NK-92 (cell line): Measurements from ENCODE around the gene MAD1L1.

Source experiments
- DNase-seq: peaks from one replicate; lab custom pipeline; 2025; ENCODE audit not compliant: unreplicated experiment; lab: John Stamatoyannopoulos, UW

The MAD1L1 gene

DNA sequence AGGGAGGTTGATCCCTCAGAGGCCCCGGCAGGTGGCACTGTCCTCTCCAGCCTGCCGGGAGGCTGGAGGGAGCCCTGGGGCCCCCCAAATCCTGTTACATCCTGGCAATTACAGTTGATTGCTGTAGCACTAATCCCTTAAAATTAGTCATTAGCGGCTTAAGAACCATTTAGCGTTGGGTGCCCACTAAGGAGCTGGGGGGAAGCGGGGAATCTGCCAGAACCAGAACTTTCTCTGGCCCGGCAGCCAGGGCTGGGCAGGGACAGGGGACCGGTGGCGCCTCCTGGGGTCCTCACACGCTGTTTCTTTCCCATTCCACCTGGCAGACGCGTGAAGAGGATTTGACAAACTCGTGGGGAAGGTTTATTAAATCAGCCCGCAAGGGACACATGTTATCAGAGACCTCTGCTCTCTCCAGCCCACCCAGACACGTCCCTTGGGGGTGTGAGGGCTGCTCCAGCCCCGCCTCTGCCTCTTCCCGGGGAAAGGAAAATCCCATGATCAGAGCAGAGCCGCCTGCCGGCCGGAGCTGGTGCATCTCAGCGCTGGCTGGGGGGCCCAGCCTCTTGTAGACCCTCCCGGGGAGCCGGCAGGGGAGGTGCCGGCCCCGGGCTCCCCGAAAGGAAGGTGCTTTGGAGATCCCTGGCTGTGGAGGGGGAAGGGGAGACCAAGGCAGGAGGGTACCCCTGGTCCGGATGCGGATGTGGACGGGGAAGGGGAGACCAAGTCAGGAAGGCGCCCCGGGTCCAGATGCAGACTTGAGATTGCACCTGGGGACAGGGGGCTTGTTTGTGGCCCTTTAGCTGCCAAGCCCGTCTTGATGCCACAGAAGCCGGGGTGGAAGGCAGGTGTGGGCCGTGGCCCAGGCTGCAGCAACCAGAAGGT lies 420.0 kb downstream of the MAD1L1 start:
- no peak for DNase-seq

DNA sequence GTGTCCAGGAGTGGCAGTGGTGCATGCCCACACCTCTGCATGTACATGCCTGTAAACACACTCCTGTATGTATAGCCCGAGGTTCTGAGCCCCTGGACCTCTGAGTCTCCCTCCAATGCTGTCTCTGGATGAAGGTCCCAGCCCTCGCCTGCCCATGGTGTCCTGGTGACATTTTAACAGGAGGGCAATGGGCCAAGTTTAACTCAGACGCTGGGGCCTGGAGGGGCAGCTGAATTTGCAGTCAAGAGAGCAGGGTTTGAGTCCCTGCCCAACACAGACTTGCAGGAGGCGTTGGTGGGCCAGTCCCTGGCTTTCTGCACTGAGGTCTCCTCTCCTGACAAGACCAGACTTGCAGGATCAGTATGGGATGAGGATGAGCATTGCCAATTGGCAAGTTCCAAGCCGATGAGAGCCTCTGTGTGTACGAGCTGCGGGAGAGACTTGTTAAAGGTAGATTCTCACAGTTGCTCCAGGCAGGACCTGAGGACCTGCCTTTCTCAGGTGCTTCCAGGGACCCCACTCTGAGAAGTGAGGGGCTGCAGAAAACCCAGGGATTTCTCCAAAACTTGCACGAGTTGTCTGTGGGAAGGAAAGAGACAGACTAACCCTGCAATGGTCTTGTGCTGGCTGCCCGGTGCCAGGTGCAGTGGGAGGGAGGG lies 420.8 kb downstream of the MAD1L1 start:
- no peak for DNase-seq

DNA sequence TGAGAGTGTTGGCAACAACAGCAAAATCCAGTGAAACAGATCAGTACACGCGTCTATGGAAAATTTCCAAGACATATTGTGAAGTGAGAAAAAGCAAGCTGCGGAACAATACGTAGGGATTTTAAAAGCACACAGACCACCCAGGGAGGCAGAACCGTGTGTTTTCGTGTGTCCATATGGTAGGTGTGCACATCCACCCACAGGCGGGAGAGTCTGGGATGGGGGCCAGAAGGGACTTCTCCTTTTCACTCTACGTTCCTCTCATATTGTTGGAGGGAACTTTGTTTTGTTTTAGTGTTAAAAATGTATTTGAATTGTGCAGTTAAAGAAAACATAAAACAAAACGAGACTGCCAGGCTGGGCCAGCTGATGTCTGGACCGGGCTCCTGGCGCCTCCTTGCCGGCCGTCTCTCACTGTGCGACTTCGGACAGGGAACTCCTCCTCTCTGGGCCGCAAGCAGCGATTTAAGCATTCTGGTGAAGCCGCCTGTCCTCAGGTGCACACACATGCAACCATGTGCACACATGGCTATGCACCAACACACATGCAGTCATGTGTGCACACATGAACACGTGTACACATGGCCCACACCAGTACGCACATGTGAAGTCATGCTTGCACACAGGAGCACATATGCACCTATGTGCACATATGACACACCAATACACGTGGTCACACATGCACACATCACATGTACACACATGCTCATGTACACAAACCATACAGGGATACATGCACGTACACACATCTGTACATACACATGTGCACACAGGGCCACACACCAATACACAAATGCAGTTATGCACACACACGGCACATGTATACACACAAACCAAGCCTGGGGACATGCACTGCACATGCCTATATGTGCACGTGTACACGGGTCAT lies 421.5 kb downstream of the MAD1L1 start:
- no peak for DNase-seq

DNA sequence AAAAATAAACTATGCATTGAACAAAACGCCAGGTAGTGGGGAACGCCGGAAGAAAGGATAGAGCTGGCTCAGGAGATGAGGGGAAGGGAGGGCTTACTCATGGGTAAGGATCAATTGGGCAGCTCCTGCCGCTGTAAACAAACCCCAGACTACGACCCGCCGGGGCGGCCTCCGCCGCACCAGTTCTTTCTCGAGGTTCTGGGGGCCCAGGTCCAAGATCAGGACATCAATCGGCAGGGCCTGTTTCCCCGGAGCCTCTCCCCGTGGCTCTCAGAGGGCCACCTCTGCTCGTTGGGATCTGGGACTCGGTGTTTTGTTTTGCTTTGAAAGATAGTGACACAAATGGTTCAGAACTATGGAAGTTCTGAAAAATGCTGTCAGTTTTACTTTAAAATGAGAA lies 422.2 kb downstream of the MAD1L1 start:
- DNase-seq = no peak

DNA sequence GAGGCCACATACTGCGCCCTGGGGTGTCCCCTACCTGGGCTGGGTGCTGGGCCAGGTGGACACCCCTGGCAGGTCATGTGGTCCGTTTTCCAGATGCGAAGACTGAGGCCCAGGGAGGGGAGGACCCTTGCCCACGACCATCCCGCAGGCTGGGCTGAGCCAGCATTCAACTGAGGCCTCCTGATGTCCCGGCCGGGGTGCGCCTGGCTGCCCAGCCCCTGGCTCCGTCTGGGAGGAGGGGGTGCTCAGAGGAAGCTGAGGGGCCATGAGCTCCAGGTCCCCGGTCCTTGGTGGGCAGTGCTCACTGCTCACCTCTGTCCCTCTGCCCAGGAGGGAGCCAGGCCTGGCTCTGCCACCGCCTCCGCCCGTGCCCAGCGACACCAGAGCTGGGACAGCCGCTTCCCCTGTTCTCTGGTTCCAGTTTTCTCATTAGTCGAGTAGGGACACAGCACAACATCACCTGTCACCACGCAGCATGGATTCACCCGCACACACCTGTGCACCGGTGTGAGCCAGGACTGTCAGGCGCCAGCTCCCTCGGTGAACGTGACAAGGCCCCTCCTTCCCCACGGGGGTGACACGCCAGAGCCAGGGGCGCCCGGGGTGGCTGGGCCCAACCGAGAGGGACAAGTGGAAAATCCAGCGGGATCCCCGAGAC lies 423.0 kb downstream of the MAD1L1 start:
- DNase-seq = no peak

DNA sequence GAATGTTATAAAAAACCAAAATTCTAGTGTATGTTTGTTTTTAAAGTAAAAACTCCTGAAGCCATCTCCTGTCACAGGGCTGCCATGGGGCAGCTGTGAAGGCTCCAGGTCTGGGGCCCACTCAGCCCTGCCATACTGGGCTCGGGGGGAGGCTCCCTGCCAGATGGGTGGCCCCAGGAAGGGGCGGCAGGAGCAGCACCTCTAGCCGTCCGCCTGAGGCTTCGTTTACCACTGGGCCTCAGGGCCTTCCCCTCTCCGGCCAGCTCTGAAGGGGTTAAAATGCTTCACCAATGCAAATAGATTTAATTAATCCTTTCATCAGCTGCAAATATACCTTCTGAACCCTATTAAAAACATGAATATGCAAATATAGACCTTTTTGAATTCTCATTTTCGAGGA lies 423.7 kb downstream of the MAD1L1 start:
- DNase-seq = no peak

DNA sequence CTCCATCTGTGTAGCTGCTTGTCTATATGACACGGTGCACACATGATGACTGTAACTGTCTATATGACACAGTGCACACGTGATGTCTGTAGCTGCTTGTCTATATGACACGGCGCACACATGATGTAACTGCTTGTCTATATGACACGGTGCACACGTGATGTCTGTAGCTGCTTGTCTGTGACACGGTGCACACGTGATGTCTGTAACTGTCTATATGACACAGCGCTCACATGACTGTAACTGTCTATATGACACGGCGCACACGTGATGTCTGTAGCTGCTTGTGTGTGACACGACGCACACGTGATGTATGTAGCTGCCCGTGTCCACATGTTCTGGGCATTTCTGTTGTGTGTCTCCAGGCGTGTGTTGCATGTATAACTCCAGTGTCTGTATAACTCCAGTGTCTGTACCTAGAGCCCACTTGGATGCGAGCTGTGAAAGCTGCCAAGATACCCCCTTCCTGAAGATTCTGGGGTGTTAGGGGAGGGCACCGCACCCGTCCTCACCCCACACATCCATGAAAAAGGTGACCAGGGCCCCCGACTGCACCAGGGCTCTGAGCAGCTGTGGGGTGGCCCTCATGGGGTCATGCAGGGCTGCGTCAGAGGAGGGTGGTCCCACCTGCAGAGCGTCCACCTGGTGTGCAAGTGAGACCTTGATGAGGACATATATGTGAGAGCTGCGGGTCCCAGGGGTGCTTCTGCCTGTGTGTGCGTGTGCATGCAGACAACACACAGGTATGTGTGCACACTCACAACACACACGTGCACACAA lies 424.7 kb downstream of the MAD1L1 start:
- no peak for DNase-seq

DNA sequence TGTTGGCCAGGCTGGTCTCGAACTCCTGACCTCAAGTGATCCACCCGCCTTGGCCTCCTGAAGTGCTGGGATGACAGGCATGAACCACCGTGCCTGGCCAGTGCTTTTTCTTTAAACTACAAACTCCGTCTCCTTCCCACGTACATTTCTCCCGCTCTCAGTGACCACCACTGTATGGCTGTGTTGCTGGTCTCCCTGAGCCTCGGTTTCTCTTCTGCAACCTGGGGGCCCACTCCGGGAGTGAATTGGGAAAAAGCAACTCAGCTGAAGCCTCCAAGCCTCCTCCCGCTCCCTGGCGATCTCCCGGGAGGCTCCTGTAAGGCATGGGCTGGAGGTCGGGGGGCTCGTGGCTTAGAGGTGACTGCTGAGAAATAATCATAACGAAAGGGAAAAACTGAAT lies 426.4 kb downstream of the MAD1L1 start:
- no peak for DNase-seq

DNA sequence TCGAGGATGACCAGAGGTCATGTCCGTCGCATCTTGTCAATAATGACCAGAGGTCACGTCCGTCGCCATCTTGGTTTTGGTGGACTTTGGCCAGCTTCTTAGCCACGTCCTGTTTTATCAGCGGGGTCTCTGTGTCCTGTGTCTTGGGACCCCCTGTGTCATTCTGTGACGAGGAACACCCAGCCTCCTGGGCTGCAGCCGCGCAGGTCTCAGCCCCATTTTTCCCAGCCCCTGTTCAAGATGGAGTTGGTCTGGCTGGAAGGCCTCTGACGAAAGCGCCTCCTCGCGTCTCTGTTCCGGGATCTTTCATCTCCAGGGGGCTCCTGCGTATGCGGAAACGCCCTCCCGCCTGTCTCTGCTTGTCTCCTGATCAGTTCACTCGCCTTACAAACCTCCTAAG lies 428.4 kb downstream of the MAD1L1 start:
- DNase-seq = no peak

DNA sequence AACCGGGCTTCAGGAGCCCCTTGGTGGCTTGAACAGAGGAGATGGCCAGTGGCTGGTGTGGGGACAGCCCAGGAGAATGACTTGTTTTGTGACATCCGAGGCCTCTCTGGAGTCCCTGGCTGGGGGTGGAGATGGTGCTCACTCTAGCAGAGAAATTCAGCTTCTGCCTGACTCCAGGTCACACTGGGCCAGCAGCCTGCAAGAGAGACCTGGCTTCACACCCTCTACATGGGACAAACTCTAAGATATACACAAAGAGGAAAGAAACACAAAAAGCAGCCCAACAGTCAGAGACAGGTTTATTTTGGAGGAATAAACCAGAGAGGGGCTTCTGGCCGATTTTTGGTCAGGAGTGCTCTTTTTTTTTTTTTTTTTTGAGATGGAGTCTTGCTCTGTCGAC lies 429.8 kb downstream of the MAD1L1 start:
- no peak for DNase-seq

DNA sequence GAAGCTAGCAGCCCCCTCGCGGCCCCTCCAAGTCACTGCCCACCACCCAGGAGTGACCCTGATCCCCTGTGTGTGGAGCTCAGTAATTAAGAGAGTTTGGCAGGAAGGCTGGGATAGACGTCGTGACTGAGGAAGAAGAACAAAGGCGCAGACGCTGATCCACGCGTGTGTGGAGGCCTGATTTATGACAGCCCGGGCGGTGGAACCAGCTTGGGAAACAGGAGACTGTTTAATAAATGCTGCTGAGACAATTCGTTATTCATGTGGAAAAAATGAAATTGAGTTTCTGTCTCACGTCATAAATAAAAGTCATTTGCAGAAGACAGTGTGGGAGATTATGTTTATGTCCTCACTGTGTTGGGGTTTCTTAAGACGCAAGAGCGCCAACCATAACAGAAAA lies 431.8 kb downstream of the MAD1L1 start:
- no peak for DNase-seq

DNA sequence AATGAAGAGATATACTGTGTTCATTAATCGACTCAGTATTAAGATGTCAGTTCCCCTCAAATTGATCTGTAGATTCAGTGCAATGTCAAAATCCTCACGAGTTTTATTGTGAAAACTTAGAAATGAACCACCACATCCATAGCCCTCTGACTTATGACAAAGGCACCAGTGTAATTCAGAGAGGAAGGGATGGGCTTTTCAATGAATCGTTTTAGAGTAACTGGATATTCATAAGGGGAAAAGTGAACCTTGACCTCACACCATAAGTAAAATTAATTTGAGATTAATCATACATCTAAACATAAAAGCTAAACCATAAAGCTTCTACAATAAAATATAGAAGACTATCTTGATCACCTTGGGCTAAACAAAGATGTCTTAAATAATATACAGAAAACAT lies 434.6 kb downstream of the MAD1L1 start:
- DNase-seq = no peak

DNA sequence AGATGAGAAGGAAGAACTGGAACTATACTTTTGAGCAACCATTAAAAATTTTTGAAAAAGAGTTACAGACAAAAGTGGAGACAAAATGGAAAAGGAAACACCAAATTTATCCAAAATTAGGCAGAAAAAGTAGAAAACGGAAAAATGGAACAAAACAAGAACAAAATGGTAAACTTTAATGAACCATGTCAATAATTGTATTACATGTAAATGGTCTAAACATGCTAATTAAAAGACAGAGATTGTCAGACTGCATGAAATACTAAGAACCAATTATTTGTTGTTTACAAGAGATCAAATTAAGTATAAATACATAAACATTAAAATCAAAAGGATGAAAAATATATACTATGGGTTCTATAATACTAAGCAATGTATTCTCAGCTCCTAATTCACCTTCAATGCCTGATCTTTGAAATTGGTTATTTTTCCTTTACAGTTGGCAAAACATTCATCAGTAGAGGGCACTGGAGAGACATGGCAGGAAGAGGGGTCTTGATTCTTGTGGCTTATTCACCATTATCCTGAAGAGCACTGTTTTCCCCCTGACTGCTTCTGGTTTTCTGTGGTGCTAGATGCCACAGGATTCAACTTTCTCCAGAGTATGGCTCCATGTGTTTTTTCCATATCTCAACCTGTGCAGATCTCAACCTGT lies 437.7 kb downstream of the MAD1L1 start:
- DNase-seq = no peak

DNA sequence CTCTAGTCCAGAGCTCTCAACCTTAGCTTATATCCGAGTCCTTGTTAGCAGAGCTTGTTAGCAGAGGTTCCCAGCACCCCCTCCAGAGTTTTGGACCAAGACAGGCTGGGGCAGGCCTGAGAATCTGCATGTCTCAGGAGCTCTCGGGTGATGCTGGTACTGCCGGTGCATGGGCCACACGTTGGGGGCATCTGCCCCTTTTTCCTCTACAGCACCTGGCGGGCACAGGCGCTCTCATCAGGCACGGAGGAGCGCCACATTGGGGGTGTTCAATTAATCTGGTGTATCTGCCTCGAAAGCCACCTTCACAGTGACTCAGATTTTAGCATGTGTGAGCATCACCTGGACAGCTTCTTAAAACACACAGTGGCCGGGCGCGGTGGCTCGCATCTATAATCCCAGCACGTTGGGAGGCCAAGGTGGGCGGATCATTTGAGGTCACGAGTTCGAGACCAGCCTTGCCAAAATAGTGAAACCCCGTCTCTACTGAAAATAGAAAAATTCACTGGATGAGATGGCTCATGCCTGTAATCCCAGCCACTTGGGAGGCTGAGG lies 445.0 kb downstream of the MAD1L1 start:
- DNase-seq = no peak

DNA sequence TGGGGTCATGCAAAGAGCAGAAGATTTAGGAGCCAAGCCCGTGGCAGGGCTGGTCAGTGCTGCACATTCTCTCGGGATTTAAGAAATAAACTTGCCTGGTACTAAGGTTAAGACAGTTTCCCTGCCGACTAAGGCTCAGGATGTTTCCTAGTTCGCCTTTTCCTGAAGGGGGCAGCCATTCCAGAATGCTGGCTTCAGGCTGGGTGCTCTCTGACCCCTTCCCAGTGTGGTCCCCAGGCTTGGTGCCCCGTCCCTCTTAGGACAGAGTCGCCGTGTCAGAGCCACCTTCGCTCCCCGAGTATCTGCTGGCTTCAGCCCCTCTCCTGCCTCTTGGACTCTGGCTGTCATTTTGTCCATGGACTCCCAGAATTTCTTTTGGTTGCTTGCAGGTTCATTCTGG lies 445.5 kb downstream of the MAD1L1 start:
- DNase-seq = no peak

DNA sequence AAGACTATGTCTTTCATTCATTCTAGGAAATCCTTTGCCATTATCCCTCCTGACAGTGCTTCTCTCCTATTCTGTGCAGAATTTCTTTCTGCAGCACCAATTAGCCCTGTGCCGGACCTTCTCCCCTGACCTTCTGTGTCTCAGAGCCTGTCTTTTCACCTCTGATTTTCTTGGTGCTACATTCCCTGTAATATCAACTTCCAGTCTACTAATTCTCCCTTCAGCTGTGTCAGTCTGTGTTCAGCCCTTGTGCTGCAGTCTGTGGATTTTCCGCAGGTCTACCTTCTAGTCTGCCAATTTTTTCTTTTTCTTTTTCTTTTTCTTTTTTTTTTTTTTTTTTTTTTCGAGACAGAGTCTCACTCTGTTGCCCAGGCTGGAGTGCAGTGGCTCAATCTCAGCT lies 446.9 kb downstream of the MAD1L1 start:
- DNase-seq = no peak

DNA sequence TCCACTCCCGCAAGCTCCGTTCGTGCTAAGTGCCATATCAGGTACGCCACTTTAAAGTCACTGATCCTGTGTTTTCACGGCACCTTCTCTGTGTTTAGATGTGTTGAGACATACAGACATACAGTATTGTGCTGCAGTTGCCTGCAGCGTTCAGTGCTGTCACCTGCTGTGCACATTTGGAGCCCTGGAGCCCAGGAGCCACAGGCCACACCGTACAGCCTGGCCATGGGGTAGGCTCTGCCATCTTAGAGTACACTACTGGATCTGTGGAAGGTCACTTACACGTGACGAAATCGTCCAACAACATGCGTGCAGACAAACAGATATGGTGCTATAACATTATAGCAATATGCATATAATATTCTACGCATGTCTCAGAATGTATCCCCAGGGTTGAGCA lies 451.4 kb downstream of the MAD1L1 start:
- DNase-seq = no peak

DNA sequence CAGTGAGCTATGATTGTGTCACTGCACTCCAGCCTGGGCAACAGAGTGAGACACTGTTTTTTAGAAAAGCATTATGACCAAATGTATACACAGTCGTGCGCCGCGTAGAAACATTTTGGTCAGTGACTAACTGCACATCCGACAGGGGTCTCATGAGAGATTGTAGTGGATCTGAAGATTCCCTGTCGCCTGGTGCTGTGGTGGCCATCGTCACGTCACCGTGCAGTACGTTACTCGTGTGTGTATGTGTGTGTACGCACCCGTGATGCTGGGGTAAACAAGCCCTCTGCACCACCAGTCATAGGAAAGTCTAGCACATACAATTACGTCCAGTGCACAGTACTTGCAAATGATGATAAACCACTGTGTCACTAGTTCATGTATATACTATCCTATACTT lies 453.3 kb downstream of the MAD1L1 start:
- DNase-seq = no peak

DNA sequence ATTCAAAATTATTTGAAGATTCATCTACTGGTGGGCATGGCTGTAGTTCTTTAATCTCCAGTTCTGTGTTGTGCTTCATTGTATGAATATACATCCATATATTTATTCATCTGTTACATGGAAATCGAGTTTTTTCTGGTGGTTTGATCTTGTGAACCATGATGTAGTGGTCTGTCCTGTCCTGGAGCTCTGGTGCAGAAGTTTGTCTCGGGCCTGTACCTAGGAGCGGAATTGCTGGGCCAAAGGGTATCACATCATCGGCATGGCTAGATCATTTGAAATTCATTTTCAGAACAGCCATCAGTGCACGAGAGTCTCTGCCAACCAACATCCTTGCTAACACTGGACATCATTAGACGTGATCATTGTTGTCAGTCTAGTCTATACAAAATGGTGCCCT lies 455.6 kb downstream of the MAD1L1 start:
- DNase-seq = no peak

DNA sequence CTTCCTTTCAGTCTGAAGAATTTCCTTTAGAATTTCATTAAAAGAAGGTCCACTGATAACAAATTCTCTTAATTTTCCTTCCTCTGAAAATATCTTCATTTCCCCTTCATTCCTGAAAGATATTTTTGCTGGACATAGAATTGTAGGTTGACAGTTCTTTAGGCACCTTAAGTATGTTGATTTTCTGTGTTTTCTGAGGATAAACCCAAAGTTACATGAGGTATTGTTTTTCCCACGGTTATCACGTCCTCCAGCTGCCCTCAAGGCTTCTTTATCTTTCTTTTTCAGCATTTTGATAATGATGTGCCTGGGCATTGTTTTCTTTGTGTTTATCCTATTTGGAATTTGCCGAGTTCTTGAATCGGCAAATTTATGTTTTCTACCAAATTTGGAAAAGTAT lies 457.4 kb downstream of the MAD1L1 start:
- no peak for DNase-seq
